Liver (tissue), 9 donors: Measurements from ENCODE around the gene SNX20. TPM values are rescaled to one million over a fixed set of nuclear protein-coding genes. Genes with fewer than 3 reads are reported as not detected.

Experiments used
- DNase-seq: peaks from one replicate; pipeline ENCODE4 v3.0.0-alpha.2; 2017; ENCODE audit warnings: low spot score
- H3K27ac ChIP-seq, 2 donors: one replicate each; pipeline ENCODE4 v1.7.0; 2013; ENCODE audit warnings: inconsistent platforms in 2 of 2, low read length in 2 of 2, control low read depth in 1 of 2, low read depth in 1 of 2, mild to moderate bottlenecking in 1 of 2
- H3K27me3 ChIP-seq, 4 donors: one replicate each; pipeline versions ENCODE4 v1.6.1 to v1.7.0; 2013; ENCODE audit warnings: low read length in 3 of 4, inconsistent platforms in 1 of 4, mild to moderate bottlenecking in 1 of 4, moderate library complexity in 1 of 4; ENCODE audit not compliant: control insufficient read depth in 4 of 4, insufficient read depth in 4 of 4
- H3K36me3 ChIP-seq, 4 donors: one replicate each; pipeline versions ENCODE4 v1.6.1 to v1.7.0; 2013; ENCODE audit warnings: low read length in 3 of 4, mild to moderate bottlenecking in 3 of 4, low read depth in 1 of 4, moderate library complexity in 1 of 4; ENCODE audit not compliant: control insufficient read depth in 4 of 4, insufficient read depth in 3 of 4
- H3K4me1 ChIP-seq, 4 donors: one replicate each; pipeline versions ENCODE4 v1.6.1 to v1.7.0; 2013; ENCODE audit warnings: low read length in 3 of 4, mild to moderate bottlenecking in 3 of 4, moderate library complexity in 1 of 4; ENCODE audit not compliant: control insufficient read depth in 4 of 4, insufficient read depth in 4 of 4
- H3K4me3 ChIP-seq, 3 donors: one replicate each; pipeline versions ENCODE4 v1.6.1 to v1.7.0; 2013; ENCODE audit warnings: low read length in 3 of 3, control low read depth in 1 of 3, low read depth in 1 of 3, mild to moderate bottlenecking in 1 of 3
- H3K9ac ChIP-seq, 2 donors: one replicate each; pipeline ENCODE4 v1.7.0; 2013; ENCODE audit warnings: low read length in 2 of 2, mild to moderate bottlenecking in 2 of 2, moderate library complexity in 2 of 2, control low read depth in 1 of 2, low read depth in 1 of 2
- H3K9me3 ChIP-seq, 4 donors: one replicate each; pipeline versions ENCODE4 v1.6.1 to v1.7.0; 2013; ENCODE audit warnings: low read length in 3 of 4; ENCODE audit not compliant: control insufficient read depth in 4 of 4
- ATF3 ChIP-seq: IDR thresholded peaks from 2 replicates; pipeline ENCODE4 v1.6.1; 2016; ENCODE audit warnings: antibody characterized with exemption
- CTCF ChIP-seq: fragments of 150-350 bp; IDR thresholded peaks from 2 replicates; pipeline ENCODE4 v1.5.1; 2017; ENCODE audit warnings: improper control_type of control experiment, low read depth, low read length; ENCODE audit not compliant: missing input control
- EGR1 ChIP-seq, 2 donors: IDR thresholded peaks; 2 replicates each; pipeline ENCODE4 v1.6.1; 2016 to 2018; ENCODE audit warnings: antibody characterized with exemption in 2 of 2, low read depth in 2 of 2
- FOXA1 ChIP-seq: IDR thresholded peaks from 2 replicates; pipeline ENCODE4 v1.6.1; 2016; ENCODE audit warnings: antibody characterized with exemption
- FOXA2 ChIP-seq: IDR thresholded peaks from 2 replicates; pipeline ENCODE4 v1.6.1; 2016; ENCODE audit warnings: antibody characterized with exemption
- GABPA ChIP-seq, 2 donors: IDR thresholded peaks in 1 of 2; conservative IDR thresholded peaks in 1 of 2; 2 replicates each; pipeline ENCODE4 v1.6.1; 2016; ENCODE audit warnings: antibody characterized with exemption in 2 of 2, mild to moderate bottlenecking in 1 of 2, moderate library complexity in 1 of 2
- HNF4A ChIP-seq, 2 donors: conservative IDR thresholded peaks; 2 replicates each; pipeline ENCODE4 v1.6.1; 2016; ENCODE audit warnings: antibody characterized with exemption in 2 of 2, mild to moderate bottlenecking in 2 of 2
- HNF4G ChIP-seq: IDR thresholded peaks from 2 replicates; pipeline ENCODE4 v1.6.1; 2016; ENCODE audit warnings: antibody characterized with exemption
- JUND ChIP-seq, 2 donors: IDR thresholded peaks; 2 replicates each; pipeline ENCODE4 v1.6.1; 2016; ENCODE audit warnings: antibody characterized with exemption in 2 of 2
- MAX ChIP-seq: IDR thresholded peaks from 2 replicates; pipeline ENCODE4 v1.6.1; 2016; ENCODE audit warnings: antibody characterized with exemption
- NR2F2 ChIP-seq: IDR thresholded peaks from 2 replicates; pipeline ENCODE4 v1.6.1; 2016; ENCODE audit warnings: antibody characterized with exemption
- RAD21 ChIP-seq, 2 donors: IDR thresholded peaks; 2 replicates each; pipeline ENCODE4 v1.6.1; 2016; ENCODE audit warnings: antibody characterized with exemption in 2 of 2, mild to moderate bottlenecking in 2 of 2
- REST ChIP-seq: IDR thresholded peaks from 2 replicates; pipeline ENCODE4 v1.6.1; 2016; ENCODE audit warnings: antibody characterized with exemption, mild to moderate bottlenecking
- RXRA ChIP-seq, 2 donors: IDR thresholded peaks; 2 replicates each; pipeline ENCODE4 v1.6.1; 2017 to 2018; ENCODE audit warnings: antibody characterized with exemption in 2 of 2, mild to moderate bottlenecking in 1 of 2
- TAF1 ChIP-seq: conservative IDR thresholded peaks from 2 replicates; pipeline ENCODE4 v1.6.1; 2016; ENCODE audit warnings: antibody characterized with exemption, mild to moderate bottlenecking
- YY1 ChIP-seq: IDR thresholded peaks from 2 replicates; pipeline ENCODE4 v1.6.1; 2016; ENCODE audit warnings: antibody characterized with exemption, mild to moderate bottlenecking
- WGBS: extraction: QIAGEN DNeasy Blood & Tissue Kit; methylation state at CpG from one replicate; pipeline ENCODE4 v1.1.7; 2013; 5-methylcytosine and 5-hydroxymethylcytosine counted together
- polyA plus RNA-seq, 2 donors: library from polyadenylated mRNA; stranded (reverse) in 1 of 2; unstranded in 1 of 2; fragments of 200-250 nt in 1 of 2; fragments of >200 nt in 1 of 2; fragmentation: Nextera tagmentation in 1 of 2; extraction: Ambion mirVana in 1 of 2; gene quantifications; one replicate each; pipeline versions ENCODE4 v1.2.1 to v1.2.3, GENCODE V29; 2013 to 2015
- total RNA-seq, 2 donors: library from RNA; depleted of rRNA; stranded (reverse); fragments of >200 nt; gene quantifications; one replicate each; pipeline ENCODE4 v1.2.3, GENCODE V29; 2014
- donor health status: healthy.
- donor health status: healthy.
- donor health status: healthy.
- donor health status: healthy.
- donor health status: healthy.

Gene SNX20
- total and polyA plus RNA-seq, 4 donors: 0.40 to 3.5 (median 0.98) TPM

GRCh38 chr16:50688867-50689266, 7.8 kb upstream of the SNX20 start:
- TF ChIP-seq TAF1 (no peak), FOXA2 (no peak), RXRA (IDR thresholded peaks at IDR 0.05) (no peak), REST (no peak), NR2F2 (no peak), EGR1 (IDR thresholded peaks at IDR 0.05; ENCODE audit: low read depth in 2 of 2) (no peak), RAD21 (IDR thresholded peaks at IDR 0.05) (no peak), HNF4A (conservative IDR thresholded peaks at IDR 0.05) (no peak), MAX (no peak), GABPA (IDR thresholded peaks at IDR 0.05 in 1 of 2, conservative IDR thresholded peaks at IDR 0.05 in 1 of 2) (no peak)
- 95% methylated on average over 3 of the region's 3 CpGs for WGBS
- H3K4me1 ChIP-seq: peaks cover 0 to 10% (median 3%) of the 10 kb centered on the region in 4 donors
- no peaks in the 10 kb centered on the region for H3K9me3 ChIP-seq
- no peak overlapping the region for H3K27ac ChIP-seq
- no peak overlapping the region for H3K9ac ChIP-seq
- no peak for DNase-seq
- no peaks in the 10 kb centered on the region for H3K36me3 ChIP-seq
- no peaks in the 10 kb centered on the region for H3K27me3 ChIP-seq
- no peak overlapping the region for H3K4me3 ChIP-seq

- no peak for DNase-seq
- Histone ChIP-seq H3K27ac (no peak overlapping the region), H3K36me3 (no peaks in the 10 kb centered on the region), H3K9ac (no peak overlapping the region), H3K4me3 (no peak overlapping the region), H3K27me3 (no peaks in the 10 kb centered on the region), H3K9me3 (no peaks in the 10 kb centered on the region), H3K4me1 (peaks cover 0 to 5% (median 0%) of the 10 kb centered on the region in 4 donors)
- WGBS: 70% methylated on average over 12 of the region's 12 CpGs
- TF ChIP-seq YY1: no peak
- no peak for TF ChIP-seq FOXA1
These were observed 7.0 kb upstream of the SNX20 start for GRCh38 chr16:50688083-50688482.

- Histone ChIP-seq H3K36me3 (no peaks in the 10 kb centered on the region), H3K27ac (no peak overlapping the region), H3K4me3 (no peak overlapping the region), H3K9ac (no peak overlapping the region), H3K27me3 (no peaks in the 10 kb centered on the region), H3K9me3 (no peaks in the 10 kb centered on the region), H3K4me1 (no peaks in the 10 kb centered on the region)
- DNase-seq: no peak
- 85% methylated on average over 8 of the region's 8 CpGs for WGBS
- TF ChIP-seq HNF4A (conservative IDR thresholded peaks at IDR 0.05) (no peak), NR2F2 (no peak), TAF1 (no peak), GABPA (IDR thresholded peaks at IDR 0.05 in 1 of 2, conservative IDR thresholded peaks at IDR 0.05 in 1 of 2) (no peak), HNF4G (no peak), ATF3 (no peak), JUND (IDR thresholded peaks at IDR 0.05) (no peak), FOXA2 (no peak), CTCF (no peak), RXRA (IDR thresholded peaks at IDR 0.05) (no peak), MAX (no peak), FOXA1 (no peak), EGR1 (IDR thresholded peaks at IDR 0.05; ENCODE audit: low read depth in 2 of 2) (no peak)
These were observed 4.5 kb upstream of the SNX20 start for GRCh38 chr16:50685462-50686063.
